Measurements from ENCODE around the gene ZNF672.

ZNF672 gene

DNA sequence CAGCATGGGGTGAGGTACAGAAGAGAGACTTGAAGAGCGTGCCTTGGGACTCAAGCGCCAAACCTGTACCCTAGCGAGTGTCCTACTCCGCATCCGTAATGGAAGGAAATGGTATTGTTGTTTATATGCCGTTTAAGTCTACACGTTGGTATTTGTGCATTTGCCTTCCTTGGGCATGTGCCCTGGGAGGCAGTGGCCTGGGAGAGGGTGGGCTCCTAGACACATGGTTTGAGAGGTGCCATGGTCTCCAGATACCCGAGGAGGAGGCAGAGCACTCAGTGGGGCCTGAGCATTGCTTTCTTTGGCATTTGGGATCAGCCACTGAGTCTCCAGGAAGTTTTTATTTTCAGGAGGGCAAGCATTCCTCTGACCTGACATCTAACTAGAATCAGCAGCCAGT, 6.5 kb downstream of the ZNF672 start:
- no peak overlapping the region for H3K27ac ChIP-seq
- DNase-seq (ENCODE audit: low spot score): no peak
- no peak overlapping the region for H3K4me3 ChIP-seq
- TF ChIP-seq, protein P1, sequence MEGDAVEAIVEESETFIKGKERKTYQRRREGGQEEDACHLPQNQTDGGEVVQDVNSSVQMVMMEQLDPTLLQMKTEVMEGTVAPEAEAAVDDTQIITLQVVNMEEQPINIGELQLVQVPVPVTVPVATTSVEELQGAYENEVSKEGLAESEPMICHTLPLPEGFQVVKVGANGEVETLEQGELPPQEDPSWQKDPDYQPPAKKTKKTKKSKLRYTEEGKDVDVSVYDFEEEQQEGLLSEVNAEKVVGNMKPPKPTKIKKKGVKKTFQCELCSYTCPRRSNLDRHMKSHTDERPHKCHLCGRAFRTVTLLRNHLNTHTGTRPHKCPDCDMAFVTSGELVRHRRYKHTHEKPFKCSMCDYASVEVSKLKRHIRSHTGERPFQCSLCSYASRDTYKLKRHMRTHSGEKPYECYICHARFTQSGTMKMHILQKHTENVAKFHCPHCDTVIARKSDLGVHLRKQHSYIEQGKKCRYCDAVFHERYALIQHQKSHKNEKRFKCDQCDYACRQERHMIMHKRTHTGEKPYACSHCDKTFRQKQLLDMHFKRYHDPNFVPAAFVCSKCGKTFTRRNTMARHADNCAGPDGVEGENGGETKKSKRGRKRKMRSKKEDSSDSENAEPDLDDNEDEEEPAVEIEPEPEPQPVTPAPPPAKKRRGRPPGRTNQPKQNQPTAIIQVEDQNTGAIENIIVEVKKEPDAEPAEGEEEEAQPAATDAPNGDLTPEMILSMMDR (IDR thresholded peaks at IDR 0.05): no peak

DNA sequence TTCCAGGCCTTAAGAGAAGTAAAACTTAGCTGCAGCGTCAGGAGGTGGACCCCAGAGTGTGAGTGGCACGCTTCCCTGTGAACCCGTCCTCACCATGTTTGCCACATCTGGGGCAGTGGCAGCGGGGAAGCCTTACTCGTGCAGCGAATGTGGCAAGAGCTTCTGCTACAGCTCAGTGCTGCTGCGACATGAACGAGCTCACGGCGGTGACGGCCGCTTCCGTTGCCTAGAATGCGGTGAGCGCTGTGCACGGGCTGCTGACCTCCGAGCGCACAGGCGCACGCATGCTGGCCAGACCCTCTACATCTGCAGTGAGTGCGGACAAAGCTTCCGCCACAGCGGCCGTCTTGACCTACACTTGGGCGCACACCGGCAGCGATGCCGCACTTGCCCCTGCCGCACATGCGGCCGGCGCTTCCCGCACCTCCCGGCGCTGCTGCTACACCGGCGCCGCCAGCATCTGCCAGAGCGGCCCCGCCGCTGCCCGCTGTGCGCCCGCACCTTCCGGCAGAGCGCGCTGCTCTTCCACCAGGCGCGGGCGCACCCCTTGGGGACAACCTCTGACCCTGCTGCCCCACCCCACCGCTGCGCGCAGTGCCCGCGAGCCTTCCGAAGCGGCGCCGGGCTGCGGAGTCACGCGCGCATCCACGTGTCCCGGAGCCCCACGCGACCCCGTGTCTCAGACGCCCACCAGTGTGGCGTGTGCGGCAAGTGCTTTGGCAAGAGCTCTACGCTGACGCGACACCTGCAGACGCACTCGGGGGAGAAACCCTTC, 9.3 kb downstream of the ZNF672 start:
- Histone ChIP-seq H3K27ac (no peak overlapping the region), H3K4me3 (no peak overlapping the region)
- TF ChIP-seq, protein P1 (IDR thresholded peaks at IDR 0.05): no peak
- DNase-seq (ENCODE audit: low spot score): no peak

DNA sequence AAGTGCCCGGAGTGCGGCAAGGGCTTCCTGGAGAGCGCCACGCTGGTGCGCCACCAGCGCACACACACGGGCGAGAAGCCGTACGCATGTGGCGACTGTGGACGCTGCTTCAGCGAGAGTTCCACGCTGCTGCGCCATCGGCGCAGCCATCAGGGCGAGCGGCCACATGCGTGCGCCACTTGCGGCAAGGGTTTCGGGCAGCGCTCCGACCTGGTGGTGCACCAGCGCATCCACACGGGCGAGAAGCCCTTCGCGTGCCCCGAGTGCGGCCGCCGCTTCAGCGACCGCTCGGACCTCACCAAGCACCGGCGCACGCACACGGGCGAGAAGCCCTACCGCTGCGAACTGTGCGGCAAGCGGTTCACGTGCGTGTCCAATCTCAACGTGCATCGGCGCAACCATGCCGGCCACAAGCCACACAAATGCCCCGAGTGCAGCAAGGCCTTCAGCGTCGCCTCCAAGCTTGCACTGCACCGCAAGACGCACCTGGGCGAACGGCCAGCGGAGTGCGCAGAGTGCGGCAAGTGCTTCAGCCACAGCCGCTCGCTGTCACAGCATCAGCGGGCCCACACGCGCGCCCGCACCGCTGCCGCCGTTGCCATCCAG, 10.0 kb downstream of the ZNF672 start:
- DNase-seq (ENCODE audit: low spot score): no peak
- TF ChIP-seq, protein P1 (IDR thresholded peaks at IDR 0.05): no peak
- no peak overlapping the region for H3K4me3 ChIP-seq
- no peak overlapping the region for H3K27ac ChIP-seq

DNA sequence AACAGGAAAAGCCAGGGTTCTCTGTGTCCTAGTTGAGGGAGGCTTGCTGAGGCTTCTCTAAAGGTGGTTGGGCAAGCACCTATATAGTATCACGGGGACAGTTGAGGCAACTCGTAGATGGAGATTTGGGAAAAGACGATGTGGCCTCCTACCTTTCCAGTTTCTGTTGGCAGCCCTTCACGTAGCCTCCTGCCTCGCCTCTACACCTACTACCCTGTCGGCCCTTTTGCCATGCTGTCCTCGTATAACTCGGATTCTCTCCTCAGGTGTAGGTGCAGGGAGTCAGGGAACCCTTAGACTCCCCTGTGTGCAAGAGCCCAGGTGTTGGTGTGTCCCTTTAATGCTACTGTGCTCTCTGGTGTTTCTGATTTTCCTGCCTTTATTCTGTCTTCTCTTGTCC, 10.6 kb downstream of the ZNF672 start:
- DNase-seq (ENCODE audit: low spot score): no peak
- H3K4me3 ChIP-seq: no peak overlapping the region
- TF ChIP-seq, protein P1 (IDR thresholded peaks at IDR 0.05): no peak
- H3K27ac ChIP-seq: no peak overlapping the region

DNA sequence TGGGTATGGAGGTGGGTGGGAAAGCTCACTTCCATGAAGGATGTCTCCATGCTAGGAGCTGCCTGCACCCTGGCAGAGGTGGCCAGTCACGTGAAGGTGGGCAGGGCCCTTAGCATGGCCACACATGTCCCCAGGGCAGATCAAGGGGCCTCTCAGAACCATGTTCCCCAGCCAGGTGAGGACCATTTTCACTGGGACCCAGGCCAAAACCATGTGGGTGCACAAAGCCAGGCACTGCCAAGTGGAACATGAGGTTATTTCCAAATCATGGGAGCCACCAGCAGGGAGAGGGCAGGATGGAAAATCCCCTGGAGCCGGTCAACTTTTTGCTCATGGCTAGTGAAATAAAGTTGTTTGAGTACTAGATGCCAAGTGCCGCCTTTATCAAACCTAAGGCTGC, 11.1 kb downstream of the ZNF672 start:
- Histone ChIP-seq H3K4me3 (no peak overlapping the region), H3K27ac (no peak overlapping the region)
- TF ChIP-seq, protein P1 (IDR thresholded peaks at IDR 0.05): no peak
- DNase-seq (ENCODE audit: low spot score): no peak

DNA sequence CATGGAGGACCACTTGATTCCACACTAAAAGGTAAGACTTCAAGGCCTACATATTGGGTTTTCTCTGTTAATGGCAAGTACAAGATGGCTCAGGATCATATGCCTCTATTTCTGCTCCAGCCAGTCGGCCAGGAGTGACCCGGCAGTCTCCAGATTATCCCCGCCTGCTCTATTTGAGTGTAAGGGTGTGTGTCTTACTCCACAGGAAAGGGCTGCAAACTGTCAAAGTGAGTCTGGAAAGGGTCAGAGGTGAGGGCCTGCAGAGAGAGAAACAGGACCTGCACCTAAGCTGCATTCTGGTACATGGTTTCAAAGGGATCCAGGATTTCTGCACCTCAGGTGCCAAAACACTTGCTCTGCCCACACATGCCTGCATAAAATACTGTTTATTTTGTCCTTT, 11.6 kb downstream of the ZNF672 start:
- no peak for DNase-seq (ENCODE audit: low spot score)
- TF ChIP-seq, protein P1 (IDR thresholded peaks at IDR 0.05): no peak
- Histone ChIP-seq H3K27ac (no peak overlapping the region), H3K4me3 (no peak overlapping the region)

DNA sequence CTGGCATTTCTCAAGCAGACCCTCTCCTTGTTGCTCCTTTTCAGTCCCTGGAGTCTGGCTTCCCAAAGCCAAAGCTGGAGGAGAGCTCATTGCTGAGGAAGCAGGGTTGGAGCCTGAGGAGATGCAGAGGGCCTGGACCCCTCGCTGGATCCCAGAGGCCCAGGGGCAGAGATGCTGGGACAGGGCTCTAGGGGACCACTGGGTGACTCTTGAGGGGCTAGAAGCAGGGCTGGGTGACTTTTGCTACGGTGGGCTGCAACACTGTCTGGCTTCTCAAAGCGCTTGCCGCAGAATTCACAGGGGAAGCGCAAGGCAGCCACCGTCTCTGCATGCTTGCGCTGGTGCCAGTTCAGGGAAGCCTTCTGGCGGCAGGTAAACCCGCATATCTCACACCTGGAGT, 12.1 kb downstream of the ZNF672 start:
- TF ChIP-seq, protein P1 (IDR thresholded peaks at IDR 0.05): no peak

More for the DNA sequence above, 12.1 kb downstream of the ZNF672 start:
- Histone ChIP-seq H3K4me3 (no peak overlapping the region), H3K27ac (no peak overlapping the region)
- no peak for DNase-seq (ENCODE audit: low spot score)
